ENCODE results near the gene POU2F1. TPM values are rescaled to one million over a fixed set of nuclear protein-coding genes. Genes with fewer than 3 reads are reported as not detected.
A peak's percentile ranks its signal among the peaks of the same experiment; 100 is the strongest.

The POU2F1 gene
- 4.2 and 6.8 TPM in 2 replicates for total RNA-seq (2012; rRNA removed)

- Histone ChIP-seq H3K27me3 (ENCODE audit: control insufficient read depth, insufficient read depth, low read length) (no peaks in the 10 kb centered on the region), H3K9ac (ENCODE audit: low read depth, low read length) (peak within 1 kb of the TSS; percentile 91), H3K4me2 (ENCODE audit: low read length) (peak within 1 kb of the TSS; percentile 100)
Measured at GRCh38 chr1:167220537-167221125, at the start of gene POU2F1. POU2F1 (plus strand) TSS chr1:167220886; CDS start chr1:167220898, 12 bp downstream.

DNA sequence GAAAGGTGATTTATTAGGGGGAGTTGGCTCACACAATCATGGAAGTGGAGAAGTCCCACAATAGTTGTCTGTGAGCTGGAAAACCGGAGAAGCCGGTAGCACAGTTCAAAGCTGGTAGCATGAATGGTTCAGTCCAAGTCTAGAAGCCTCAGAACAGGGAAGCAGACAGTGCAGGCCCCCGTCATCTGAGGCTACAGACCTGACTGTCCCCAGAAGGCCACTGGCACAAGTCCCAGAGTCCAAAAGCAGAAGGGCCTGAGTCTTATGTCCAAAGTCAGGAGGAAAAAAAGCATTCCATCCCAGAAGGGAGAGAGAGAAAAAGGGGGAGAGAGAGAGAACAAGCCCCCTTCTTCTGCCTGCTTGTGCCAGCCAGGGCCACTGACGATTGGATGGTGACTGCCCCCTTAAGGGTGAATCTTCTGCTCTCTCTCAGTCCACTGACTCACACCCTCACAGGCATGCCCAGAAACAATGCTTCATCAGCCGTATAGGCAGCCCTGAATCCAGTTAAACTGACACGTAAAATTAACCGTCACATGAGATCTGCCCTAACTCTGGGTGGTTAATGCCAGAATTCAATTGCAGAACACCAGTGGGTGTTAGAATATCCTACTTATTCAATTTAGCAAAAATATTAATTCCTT lies 49.3 kb upstream of the POU2F1 start:
- no peaks in the 10 kb centered on the region for H3K36me3 ChIP-seq (ENCODE audit: insufficient read depth, low read length)
- H3K9ac ChIP-seq (ENCODE audit: low read depth, low read length): no peak overlapping the region
- no peaks in the 10 kb centered on the region for H3K27me3 ChIP-seq (ENCODE audit: control insufficient read depth, insufficient read depth, low read length)
- peaks cover 12% of the 10 kb centered on the region for H3K4me1 ChIP-seq (ENCODE audit: control insufficient read depth, insufficient read depth, low read length)
- peaks cover 6% of the 10 kb centered on the region for H3K9me3 ChIP-seq (replicated peaks; ENCODE audit: low read length)
- peak overlapping the region; percentile 55 for H3K4me2 ChIP-seq (ENCODE audit: low read length)
- H3K4me3 ChIP-seq (ENCODE audit: low read length): no peak overlapping the region

More at GRCh38 chr1:167220537-167221125, at the start of gene POU2F1:
- Histone ChIP-seq H3K36me3 (ENCODE audit: insufficient read depth, low read length) (no peaks in the 10 kb centered on the region), H3K4me1 (ENCODE audit: control insufficient read depth, insufficient read depth, low read length) (peaks cover 21% of the 10 kb centered on the region), H3K4me3 (ENCODE audit: low read length) (peak within 1 kb of the TSS; percentile 97), H3K9me3 (replicated peaks; ENCODE audit: low read length) (no peaks in the 10 kb centered on the region)

- peak overlapping the region; percentile 28 for H3K4me3 ChIP-seq (ENCODE audit: low read length)
- H3K9ac ChIP-seq (ENCODE audit: low read depth, low read length): no peak overlapping the region
- no peaks in the 10 kb centered on the region for H3K27me3 ChIP-seq (ENCODE audit: control insufficient read depth, insufficient read depth, low read length)
- H3K9me3 ChIP-seq (replicated peaks; ENCODE audit: low read length): no peaks in the 10 kb centered on the region
- peaks cover 12% of the 10 kb centered on the region for H3K4me1 ChIP-seq (ENCODE audit: control insufficient read depth, insufficient read depth, low read length)
- H3K4me2 ChIP-seq (ENCODE audit: low read length): peak overlapping the region; percentile 60
- H3K36me3 ChIP-seq (ENCODE audit: insufficient read depth, low read length): no peaks in the 10 kb centered on the region
Measured at GRCh38 chr1:167173516-167174184, 47.0 kb upstream of the POU2F1 start.

DNA sequence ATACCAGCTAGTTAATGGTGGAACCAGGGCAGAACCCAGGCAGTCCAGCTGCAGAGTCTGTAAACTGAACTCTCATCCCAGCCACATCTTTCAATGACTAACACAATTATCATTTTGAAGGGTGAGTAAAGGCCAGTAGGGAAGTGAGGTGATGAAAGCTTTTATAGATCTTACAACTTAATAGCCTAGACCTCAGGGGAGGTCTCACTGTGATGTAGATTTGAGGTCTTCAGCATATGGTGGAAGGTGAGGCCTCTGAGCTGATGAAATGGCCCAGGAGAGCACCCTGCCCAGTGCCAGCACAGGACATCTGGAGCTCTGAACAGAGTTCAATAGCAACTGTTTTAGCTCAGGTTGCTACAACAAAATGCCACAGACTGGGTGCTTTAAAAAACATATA lies 44.8 kb upstream of the POU2F1 start:
- H3K36me3 ChIP-seq (ENCODE audit: insufficient read depth, low read length): no peaks in the 10 kb centered on the region
- H3K4me2 ChIP-seq (ENCODE audit: low read length): no peak overlapping the region
- no peaks in the 10 kb centered on the region for H3K9me3 ChIP-seq (replicated peaks; ENCODE audit: low read length)
- no peak overlapping the region for H3K9ac ChIP-seq (ENCODE audit: low read depth, low read length)
- no peaks in the 10 kb centered on the region for H3K27me3 ChIP-seq (ENCODE audit: control insufficient read depth, insufficient read depth, low read length)
- H3K4me3 ChIP-seq (ENCODE audit: low read length): no peak overlapping the region
- H3K4me1 ChIP-seq (ENCODE audit: control insufficient read depth, insufficient read depth, low read length): peaks cover 12% of the 10 kb centered on the region

GRCh38 chr1:167178831-167179230 lies 41.9 kb upstream of the POU2F1 start:
- H3K4me3 ChIP-seq (ENCODE audit: low read length): no peak overlapping the region
- H3K9ac ChIP-seq (ENCODE audit: low read depth, low read length): no peak overlapping the region

GRCh38 chr1:167182571-167183320 lies 37.9 kb upstream of the POU2F1 start:
- no peaks in the 10 kb centered on the region for H3K4me1 ChIP-seq (ENCODE audit: control insufficient read depth, insufficient read depth, low read length)
- no peaks in the 10 kb centered on the region for H3K36me3 ChIP-seq (ENCODE audit: insufficient read depth, low read length)
- H3K4me3 ChIP-seq (ENCODE audit: low read length): no peak overlapping the region
- H3K9me3 ChIP-seq (replicated peaks; ENCODE audit: low read length): no peaks in the 10 kb centered on the region
- H3K4me2 ChIP-seq (ENCODE audit: low read length): no peak overlapping the region
- peaks cover 3% of the 10 kb centered on the region for H3K27me3 ChIP-seq (ENCODE audit: control insufficient read depth, insufficient read depth, low read length)
- H3K9ac ChIP-seq (ENCODE audit: low read depth, low read length): no peak overlapping the region

More at GRCh38 chr1:167178831-167179230, 41.9 kb upstream of the POU2F1 start:
- Histone ChIP-seq H3K27me3 (ENCODE audit: control insufficient read depth, insufficient read depth, low read length) (no peaks in the 10 kb centered on the region), H3K4me2 (ENCODE audit: low read length) (no peak overlapping the region), H3K9me3 (replicated peaks; ENCODE audit: low read length) (no peaks in the 10 kb centered on the region), H3K36me3 (ENCODE audit: insufficient read depth, low read length) (no peaks in the 10 kb centered on the region), H3K4me1 (ENCODE audit: control insufficient read depth, insufficient read depth, low read length) (peaks cover 8% of the 10 kb centered on the region)

DNA sequence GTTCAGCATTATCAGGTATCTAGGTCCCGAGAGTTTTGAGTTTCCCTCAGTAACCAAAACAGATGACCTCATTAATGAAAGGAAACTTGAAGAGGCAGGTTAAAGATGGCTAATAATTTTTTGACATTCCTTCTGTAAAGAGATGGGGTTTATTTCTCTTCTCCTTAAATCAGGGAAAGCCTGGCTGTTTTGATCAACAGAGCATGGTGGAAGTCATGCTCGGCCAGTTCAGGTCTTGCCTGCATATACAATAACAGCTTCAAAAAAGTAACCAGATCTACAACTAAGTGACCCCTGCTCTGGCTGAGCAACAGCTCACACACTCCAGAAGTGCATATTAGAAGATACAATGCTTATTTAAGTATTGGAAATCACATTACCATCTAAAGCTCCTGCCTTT lies 36.6 kb upstream of the POU2F1 start:
- Histone ChIP-seq H3K4me3 (ENCODE audit: low read length) (no peak overlapping the region), H3K9me3 (replicated peaks; ENCODE audit: low read length) (no peaks in the 10 kb centered on the region), H3K27me3 (ENCODE audit: control insufficient read depth, insufficient read depth, low read length) (peaks cover 3% of the 10 kb centered on the region), H3K4me1 (ENCODE audit: control insufficient read depth, insufficient read depth, low read length) (no peaks in the 10 kb centered on the region), H3K36me3 (ENCODE audit: insufficient read depth, low read length) (no peaks in the 10 kb centered on the region), H3K4me2 (ENCODE audit: low read length) (no peak overlapping the region), H3K9ac (ENCODE audit: low read depth, low read length) (no peak overlapping the region)

- no peak overlapping the region for H3K9ac ChIP-seq (ENCODE audit: low read depth, low read length)
- no peaks in the 10 kb centered on the region for H3K4me1 ChIP-seq (ENCODE audit: control insufficient read depth, insufficient read depth, low read length)
- H3K4me2 ChIP-seq (ENCODE audit: low read length): no peak overlapping the region
- no peak overlapping the region for H3K4me3 ChIP-seq (ENCODE audit: low read length)
- peaks cover 3% of the 10 kb centered on the region for H3K27me3 ChIP-seq (ENCODE audit: control insufficient read depth, insufficient read depth, low read length)
- no peaks in the 10 kb centered on the region for H3K36me3 ChIP-seq (ENCODE audit: insufficient read depth, low read length)
- H3K9me3 ChIP-seq (replicated peaks; ENCODE audit: low read length): no peaks in the 10 kb centered on the region
Measured at GRCh38 chr1:167185062-167185461, 35.6 kb upstream of the POU2F1 start.

GRCh38 chr1:167185974-167186657 lies 34.6 kb upstream of the POU2F1 start:
- no peaks in the 10 kb centered on the region for H3K4me1 ChIP-seq (ENCODE audit: control insufficient read depth, insufficient read depth, low read length)
- no peak overlapping the region for H3K4me3 ChIP-seq (ENCODE audit: low read length)
- no peak overlapping the region for H3K9ac ChIP-seq (ENCODE audit: low read depth, low read length)
- no peak overlapping the region for H3K4me2 ChIP-seq (ENCODE audit: low read length)
- H3K27me3 ChIP-seq (ENCODE audit: control insufficient read depth, insufficient read depth, low read length): peaks cover 3% of the 10 kb centered on the region
- H3K36me3 ChIP-seq (ENCODE audit: insufficient read depth, low read length): no peaks in the 10 kb centered on the region
- no peaks in the 10 kb centered on the region for H3K9me3 ChIP-seq (replicated peaks; ENCODE audit: low read length)

DNA sequence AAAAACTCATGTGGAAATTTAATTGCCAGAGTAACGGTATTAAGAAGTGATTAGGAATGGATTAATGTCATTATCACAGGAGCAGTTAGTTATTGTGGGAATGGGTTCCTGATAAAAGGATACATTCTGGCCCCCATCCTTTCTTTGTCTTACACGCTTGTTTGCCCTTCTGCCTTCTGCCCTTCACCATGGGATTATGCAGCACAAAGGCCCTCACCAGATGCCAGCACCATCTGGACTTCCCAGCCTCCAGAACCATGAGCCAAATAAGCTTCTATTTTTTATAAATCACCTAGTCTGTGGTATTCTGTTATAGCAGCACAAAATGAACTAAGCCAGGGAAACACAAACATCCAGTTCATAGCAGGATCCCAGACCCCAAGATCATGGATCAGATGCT lies 33.9 kb upstream of the POU2F1 start:
- no peaks in the 10 kb centered on the region for H3K36me3 ChIP-seq (ENCODE audit: insufficient read depth, low read length)
- no peaks in the 10 kb centered on the region for H3K9me3 ChIP-seq (replicated peaks; ENCODE audit: low read length)
- peaks cover 3% of the 10 kb centered on the region for H3K27me3 ChIP-seq (ENCODE audit: control insufficient read depth, insufficient read depth, low read length)
- H3K4me2 ChIP-seq (ENCODE audit: low read length): no peak overlapping the region
- no peak overlapping the region for H3K9ac ChIP-seq (ENCODE audit: low read depth, low read length)
- no peak overlapping the region for H3K4me3 ChIP-seq (ENCODE audit: low read length)
- H3K4me1 ChIP-seq (ENCODE audit: control insufficient read depth, insufficient read depth, low read length): no peaks in the 10 kb centered on the region

DNA sequence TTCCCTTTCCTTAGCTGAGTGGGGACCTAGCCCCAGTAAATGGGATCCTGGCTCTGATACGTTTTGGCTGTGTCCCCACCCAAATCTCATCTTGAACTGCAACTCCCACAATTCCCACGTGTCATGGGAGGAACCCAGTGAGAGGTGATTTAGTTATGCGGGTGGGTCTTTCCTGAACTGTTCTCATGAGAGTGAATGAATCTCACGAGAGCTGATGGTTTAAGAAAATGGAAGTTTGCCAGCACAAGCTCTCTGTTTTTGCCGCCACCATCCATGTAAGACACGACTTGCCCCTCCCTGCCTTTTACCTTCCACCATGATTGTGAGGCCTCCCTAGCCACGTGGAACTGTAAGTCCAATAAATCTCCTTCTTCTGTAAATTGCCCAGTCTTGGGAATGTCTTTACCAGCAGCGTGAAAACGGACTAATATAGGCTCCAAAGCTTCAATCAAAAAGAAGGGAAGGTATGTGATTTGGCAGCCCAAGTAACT lies 29.9 kb upstream of the POU2F1 start:
- no peak overlapping the region for H3K4me2 ChIP-seq (ENCODE audit: low read length)
- H3K27me3 ChIP-seq (ENCODE audit: control insufficient read depth, insufficient read depth, low read length): no peaks in the 10 kb centered on the region
- H3K4me1 ChIP-seq (ENCODE audit: control insufficient read depth, insufficient read depth, low read length): peaks cover 2% of the 10 kb centered on the region
- H3K36me3 ChIP-seq (ENCODE audit: insufficient read depth, low read length): no peaks in the 10 kb centered on the region
- no peaks in the 10 kb centered on the region for H3K9me3 ChIP-seq (replicated peaks; ENCODE audit: low read length)
- no peak overlapping the region for H3K4me3 ChIP-seq (ENCODE audit: low read length)
- no peak overlapping the region for H3K9ac ChIP-seq (ENCODE audit: low read depth, low read length)

Measured in skeletal muscle satellite cell (primary cell).